GM19099 (cell line): ENCODE measurements around the gene IFI35.

Source experiments
- POLR2A ChIP-seq: IDR thresholded peaks from 3 replicates; pipeline ENCODE4 v1.6.1; 2011; ENCODE audit warnings: low read depth; ENCODE audit not compliant: insufficient read length; ENCODE audit errors: extremely low read depth

IFI35 gene

GRCh38 chr17:43018932-43019331, 12.3 kb downstream of the IFI35 start:
- TF ChIP-seq POLR2A: no peak

- no peak for TF ChIP-seq POLR2A
Measured at GRCh38 chr17:43019418-43019817, 12.8 kb downstream of the IFI35 start.

GRCh38 chr17:43020030-43020621, 13.5 kb downstream of the IFI35 start:
- no peak for TF ChIP-seq POLR2A

- TF ChIP-seq POLR2A: no peak
Measured at GRCh38 chr17:43020789-43021740, 14.5 kb downstream of the IFI35 start.

- TF ChIP-seq POLR2A: no peak
Measured at GRCh38 chr17:43021741-43022512, 15.3 kb downstream of the IFI35 start, which contains the start of gene VAT1. VAT1 (minus strand) TSS chr17:43022385; CDS start chr17:43022322, 63 bp downstream.

- TF ChIP-seq POLR2A: peak; percentile 26
Measured at GRCh38 chr17:43024407-43025289, 18.1 kb downstream of the IFI35 start, which contains the start of gene RND2. RND2 (plus strand) TSS chr17:43025231; CDS start chr17:43025348, 117 bp downstream.

- TF ChIP-seq POLR2A: no peak
Measured at GRCh38 chr17:43025290-43025657, 18.7 kb downstream of the IFI35 start.

- TF ChIP-seq POLR2A: no peak
Measured at GRCh38 chr17:43025766-43026537, 19.4 kb downstream of the IFI35 start.

GRCh38 chr17:43026595-43026994, 20.0 kb downstream of the IFI35 start:
- TF ChIP-seq POLR2A: no peak

GRCh38 chr17:43027091-43028032, 20.8 kb downstream of the IFI35 start:
- no peak for TF ChIP-seq POLR2A

- no peak for TF ChIP-seq POLR2A
Measured at GRCh38 chr17:43028221-43028861, 21.8 kb downstream of the IFI35 start.

GRCh38 chr17:43030137-43030767, 23.7 kb downstream of the IFI35 start:
- TF ChIP-seq POLR2A: no peak

GRCh38 chr17:43031666-43032065, 25.1 kb downstream of the IFI35 start:
- TF ChIP-seq POLR2A: no peak
